NCI-H1694 treated with DMSO at 0.1 percent for 48 hours (cell line): ENCODE measurements around the gene POU5F1.

Experiments used
- DNase-seq: peaks from one replicate; lab custom pipeline; 2025; lab: John Stamatoyannopoulos, UW

POU5F1 gene

GRCh38 chr6:31139599-31139998 lies 30.9 kb downstream of the POU5F1 start:
- no peak for DNase-seq

- DNase-seq = no peak
Observed at GRCh38 chr6:31138982-31139381, 31.5 kb downstream of the POU5F1 start, which contains the start of gene PSORS1C2. Gene PSORS1C2, minus strand, starts transcription at chr6:31139066. Its CDS starts 40 bp downstream, at chr6:31139026.

GRCh38 chr6:31135710-31136109 lies 34.8 kb downstream of the POU5F1 start:
- no peak for DNase-seq

GRCh38 chr6:31132806-31133205 lies 37.7 kb downstream of the POU5F1 start:
- DNase-seq = no peak

GRCh38 chr6:31131595-31131994 lies 38.9 kb downstream of the POU5F1 start:
- no peak for DNase-seq

GRCh38 chr6:31130751-31131150 lies 39.7 kb downstream of the POU5F1 start:
- DNase-seq = no peak

- no peak for DNase-seq
Observed at GRCh38 chr6:31129130-31129529, 41.4 kb downstream of the POU5F1 start.

- DNase-seq = no peak
Observed at GRCh38 chr6:31128093-31128676, 42.3 kb downstream of the POU5F1 start.

GRCh38 chr6:31126396-31127175 lies 43.9 kb downstream of the POU5F1 start:
- DNase-seq = no peak

- DNase-seq = no peak
Observed at GRCh38 chr6:31125586-31126363, 44.7 kb downstream of the POU5F1 start.

- DNase-seq = no peak
Observed at GRCh38 chr6:31125162-31125561, 45.3 kb downstream of the POU5F1 start.

GRCh38 chr6:31122791-31123706 lies 47.4 kb downstream of the POU5F1 start:
- DNase-seq = no peak

- no peak for DNase-seq
Observed at GRCh38 chr6:31121131-31121790, 49.2 kb downstream of the POU5F1 start.

- DNase-seq = no peak
Observed at GRCh38 chr6:31120151-31120915, 50.1 kb downstream of the POU5F1 start, which contains the start of gene CDSN. Gene CDSN, minus strand, starts transcription at chr6:31120446. Its CDS starts 27 bp downstream, at chr6:31120419.

GRCh38 chr6:31118178-31118577 lies 52.3 kb downstream of the POU5F1 start:
- DNase-seq = no peak

- no peak for DNase-seq
Observed at GRCh38 chr6:31116661-31117385, 53.7 kb downstream of the POU5F1 start.

GRCh38 chr6:31115941-31116560 lies 54.4 kb downstream of the POU5F1 start:
- no peak for DNase-seq

- DNase-seq = no peak
Observed at GRCh38 chr6:31114970-31115849, 55.3 kb downstream of the POU5F1 start.
